HFF-Myc (cell line): ENCODE data around the gene CYP21A2.
"Not testable (repeated sequence)": the region's sequence is repeated elsewhere in the genome, so short reads cannot be mapped to it uniquely, and the experiment has no call there.

Source experiments
- DNase-seq: peaks from one replicate; pipeline ENCODE4 v3.0.0-alpha.2; 2011; ENCODE audit warnings: low read depth; ENCODE audit errors: extremely low read depth
- H3K4me3 ChIP-seq: replicated peaks from 2 replicates; pipeline ENCODE4 v1.5.1; 2011; ENCODE audit warnings: low read depth, mild to moderate bottlenecking, control low read depth, low read length

Gene CYP21A2

GRCh38 chr6:32014547-32014946 lies 23.7 kb upstream of the CYP21A2 start, which contains the start of gene C4B:
TSS of gene C4B (plus strand) at chr6:32014795. CDS start at chr6:32014846, 51 bp downstream.
- H3K4me3 ChIP-seq, DNase-seq: not testable (repeated sequence)

GRCh38 chr6:32022100-32022499 lies 16.1 kb upstream of the CYP21A2 start:
- H3K4me3 ChIP-seq, DNase-seq: not testable (repeated sequence)

GRCh38 chr6:32028631-32029030 lies 9.6 kb upstream of the CYP21A2 start:
- DNase-seq, H3K4me3 ChIP-seq: not testable (repeated sequence)

- not testable (repeated sequence) for H3K4me3 ChIP-seq, DNase-seq
These were observed 8.7 kb upstream of the CYP21A2 start for GRCh38 chr6:32029553-32029952.

- not testable (repeated sequence) for DNase-seq, H3K4me3 ChIP-seq
These were observed 2.8 kb upstream of the CYP21A2 start for GRCh38 chr6:32035283-32036013.

- DNase-seq, result not testable (repeated sequence)
These were observed 1.1 kb upstream of the CYP21A2 start for GRCh38 chr6:32037136-32037535.

GRCh38 chr6:32038878-32039277 lies 663 bp downstream of the CYP21A2 start:
- H3K4me3 ChIP-seq, DNase-seq: not testable (repeated sequence)

More at GRCh38 chr6:32037136-32037535, 1.1 kb upstream of the CYP21A2 start:
- H3K4me3 ChIP-seq, result not testable (repeated sequence)

- H3K4me3 ChIP-seq, DNase-seq: not testable (repeated sequence)
These were observed 1.4 kb downstream of the CYP21A2 start for GRCh38 chr6:32039321-32040274.

GRCh38 chr6:32040299-32041049 lies 2.3 kb downstream of the CYP21A2 start:
- not testable (repeated sequence) for DNase-seq, H3K4me3 ChIP-seq

GRCh38 chr6:32041050-32041321 lies 2.8 kb downstream of the CYP21A2 start:
- H3K4me3 ChIP-seq, result not testable (repeated sequence)

GRCh38 chr6:32041385-32041784 lies 3.2 kb downstream of the CYP21A2 start:
- H3K4me3 ChIP-seq, DNase-seq: not testable (repeated sequence)

More at GRCh38 chr6:32041050-32041321, 2.8 kb downstream of the CYP21A2 start:
- not testable (repeated sequence) for DNase-seq

GRCh38 chr6:32042276-32042675 lies 4.1 kb downstream of the CYP21A2 start:
- not testable (repeated sequence) for DNase-seq, H3K4me3 ChIP-seq

- H3K4me3 ChIP-seq, DNase-seq: not testable (repeated sequence)
These were observed 5.6 kb downstream of the CYP21A2 start for GRCh38 chr6:32043589-32044380.

- not testable (repeated sequence) for DNase-seq, H3K4me3 ChIP-seq
These were observed 6.7 kb downstream of the CYP21A2 start for GRCh38 chr6:32044916-32045315.
